Measurements from ENCODE around the gene PHETA2. TPM values are rescaled to one million over a fixed set of nuclear protein-coding genes. Genes with fewer than 3 reads are reported as not detected.

The PHETA2 gene
- total RNA-seq, 4 donors from 2014 or later, result 9.3 to 22.5 (median 13.9) TPM

DNA sequence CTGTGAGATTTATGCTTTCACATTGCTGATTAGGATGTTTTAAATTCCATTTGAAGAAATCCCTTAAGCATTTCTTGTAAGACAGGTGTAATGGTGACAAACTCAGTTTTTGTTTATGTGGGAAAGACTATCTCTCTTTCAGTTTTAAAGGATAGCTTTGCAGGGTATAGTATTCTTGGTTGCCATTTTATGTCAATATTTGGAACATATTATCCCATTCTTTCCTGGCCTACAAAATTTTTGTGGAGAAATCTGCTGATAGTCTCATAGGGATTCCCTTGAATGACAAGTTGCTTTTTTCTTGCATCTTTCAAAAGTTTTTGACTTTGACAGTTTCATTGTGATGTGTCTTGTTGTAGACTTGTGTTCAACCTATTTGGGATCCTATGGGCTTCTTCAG lies 32.3 kb upstream of the PHETA2 start:
- DNase-seq (ENCODE audit: low spot score) (no peak), ATAC-seq (ENCODE audit: low FRiP score) (no peak)
- no peak for TF ChIP-seq CTCF (IDR thresholded peaks at IDR 0.05)

DNA sequence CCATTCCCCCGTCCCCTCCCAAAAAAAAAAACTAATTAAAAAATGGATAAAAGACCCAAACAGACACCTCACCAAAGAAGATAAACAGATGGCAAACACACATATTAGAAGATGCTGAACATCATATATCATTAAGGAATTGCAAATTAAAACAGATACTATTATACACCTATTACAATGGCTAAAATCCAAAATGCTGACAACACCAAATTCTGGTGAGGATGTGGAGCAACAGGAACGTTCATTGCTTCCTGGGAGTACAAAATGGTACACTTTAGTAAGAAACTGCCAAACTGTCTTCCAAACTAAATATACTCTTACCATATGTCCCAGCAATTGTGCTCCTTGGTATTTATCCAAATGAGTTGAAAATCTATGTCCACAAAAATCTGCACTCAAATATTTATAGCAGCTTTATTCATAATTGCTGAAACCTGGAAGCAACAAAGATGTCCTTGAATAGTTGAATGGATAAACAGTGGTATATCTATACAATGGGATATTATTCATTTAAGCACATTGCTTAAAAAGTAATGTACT lies 23.3 kb upstream of the PHETA2 start:
- ATAC-seq (ENCODE audit: low FRiP score), result no peak
- no peak for DNase-seq (ENCODE audit: low spot score)
- TF ChIP-seq CTCF (IDR thresholded peaks at IDR 0.05), result no peak

DNA sequence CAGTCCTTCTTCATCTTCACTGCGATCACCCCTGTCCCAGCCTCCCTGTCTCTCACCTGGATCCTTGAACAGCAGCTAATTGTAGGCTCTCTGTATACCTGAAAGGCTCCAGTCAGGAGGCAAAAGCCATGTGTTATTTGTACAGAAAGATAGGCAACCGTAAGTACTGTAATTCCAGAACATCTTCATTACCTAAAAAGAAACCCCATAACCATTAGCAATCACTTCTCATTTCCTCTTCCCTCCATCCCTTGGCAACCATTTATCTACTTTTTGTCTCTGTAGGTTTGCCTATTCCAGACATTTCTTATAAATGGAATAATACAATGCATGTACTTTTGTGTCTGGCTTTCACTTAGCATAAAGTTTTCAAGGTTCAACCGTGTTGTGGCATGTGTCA lies 21.3 kb upstream of the PHETA2 start:
- no peak for TF ChIP-seq CTCF (IDR thresholded peaks at IDR 0.05)
- DNase-seq (ENCODE audit: low spot score), result no peak
- no peak for ATAC-seq (ENCODE audit: low FRiP score)

- ATAC-seq (ENCODE audit: low FRiP score), result no peak
- no peak for TF ChIP-seq CTCF (IDR thresholded peaks at IDR 0.05)
- no peak for DNase-seq (ENCODE audit: low spot score)
Observed at GRCh38 chr22:42056757-42057511, 17.1 kb upstream of the PHETA2 start.

- no peak for TF ChIP-seq CTCF (IDR thresholded peaks at IDR 0.05)
- DNase-seq (ENCODE audit: low spot score), result no peak
- ATAC-seq (ENCODE audit: low FRiP score), result no peak
Observed at GRCh38 chr22:42060489-42060888, 13.6 kb upstream of the PHETA2 start.

GRCh38 chr22:42061041-42061440 lies 13.0 kb upstream of the PHETA2 start:
- ATAC-seq (ENCODE audit: low FRiP score) (no peak), DNase-seq (ENCODE audit: low spot score) (no peak)
- no peak for TF ChIP-seq CTCF (IDR thresholded peaks at IDR 0.05)

All from omental fat pad (tissue), 4 donors.